NCI-H2107 (cell line): ENCODE results near the gene PLAU.
"Not testable (repeated sequence)": the region's sequence is repeated elsewhere in the genome, so short reads cannot be mapped to it uniquely, and the experiment has no call there.

ENCODE experiments used
- DNase-seq: peaks from one replicate; lab custom pipeline; 2025; lab: John Stamatoyannopoulos, UW

The PLAU gene

DNA sequence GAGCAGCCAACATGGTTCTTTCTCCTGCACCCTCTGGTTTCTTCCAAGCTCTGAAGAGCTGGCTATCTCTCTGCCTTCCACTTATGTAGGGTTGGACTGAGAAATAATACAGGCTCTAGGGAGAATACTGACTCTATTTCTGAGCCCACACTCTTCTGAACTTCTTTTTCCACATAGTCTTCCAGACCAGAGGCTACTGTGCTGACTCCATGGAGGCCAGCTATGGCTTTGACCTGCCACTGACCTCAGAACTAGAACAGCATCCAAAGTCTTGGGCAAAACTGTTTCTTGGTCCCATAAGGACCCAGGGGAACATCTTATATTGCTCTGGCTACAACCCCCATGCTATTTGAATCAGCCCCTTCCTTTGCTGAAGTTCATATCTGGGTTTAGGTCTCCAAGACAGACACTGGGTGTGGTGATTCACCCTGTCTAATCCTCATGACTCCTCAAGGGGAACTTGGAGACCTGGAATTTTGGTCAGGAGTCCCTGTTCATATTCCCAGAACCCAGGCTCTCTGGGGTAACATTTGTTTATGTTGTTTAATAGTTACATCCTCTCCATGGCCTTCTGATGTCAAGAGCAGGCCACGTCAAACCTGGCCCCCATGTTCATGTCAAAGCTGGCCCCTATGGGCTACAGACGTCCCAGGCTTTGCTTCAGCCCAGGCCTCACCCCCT is 12.1 kb upstream of the PLAU start:
- no peak for DNase-seq

DNA sequence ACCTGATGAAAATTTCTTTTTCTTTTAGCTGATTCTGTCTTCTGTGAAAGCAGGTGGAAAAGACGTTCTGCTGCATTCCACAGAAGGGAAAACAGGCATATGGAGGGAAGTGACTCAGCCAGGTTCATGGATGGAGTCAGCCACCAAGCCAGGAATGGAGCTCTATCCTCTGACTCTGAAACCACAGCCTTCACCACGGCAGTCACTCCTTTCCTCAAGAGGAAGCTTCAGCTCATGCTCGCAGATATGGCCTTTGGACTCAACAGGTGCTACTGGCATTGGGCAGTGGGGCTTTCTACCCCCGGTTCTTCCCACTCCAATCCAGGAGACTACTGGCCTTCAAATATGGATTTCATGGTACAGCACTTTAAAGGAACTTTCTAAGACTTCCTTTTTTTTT is 11.5 kb upstream of the PLAU start:
- DNase-seq: no peak

DNA sequence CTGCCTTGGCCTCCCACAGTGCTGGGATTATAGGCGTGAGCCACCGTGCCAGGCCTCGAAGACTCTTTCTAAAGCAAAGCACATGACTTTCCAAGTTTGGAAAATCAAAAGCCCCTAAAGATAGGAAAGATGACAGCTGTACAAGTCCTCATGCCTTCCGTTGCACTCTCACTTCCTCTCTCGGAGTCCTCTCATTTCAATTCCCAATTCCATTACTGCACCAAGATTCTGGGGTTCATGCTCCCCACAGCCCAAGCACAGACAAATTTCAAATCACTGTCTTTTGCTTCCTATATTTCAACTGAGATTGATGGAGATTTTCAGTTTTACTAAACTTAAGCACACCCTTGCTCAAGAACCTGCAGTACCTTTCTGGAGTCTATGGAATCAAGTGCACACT is 10.9 kb upstream of the PLAU start:
- no peak for DNase-seq

DNA sequence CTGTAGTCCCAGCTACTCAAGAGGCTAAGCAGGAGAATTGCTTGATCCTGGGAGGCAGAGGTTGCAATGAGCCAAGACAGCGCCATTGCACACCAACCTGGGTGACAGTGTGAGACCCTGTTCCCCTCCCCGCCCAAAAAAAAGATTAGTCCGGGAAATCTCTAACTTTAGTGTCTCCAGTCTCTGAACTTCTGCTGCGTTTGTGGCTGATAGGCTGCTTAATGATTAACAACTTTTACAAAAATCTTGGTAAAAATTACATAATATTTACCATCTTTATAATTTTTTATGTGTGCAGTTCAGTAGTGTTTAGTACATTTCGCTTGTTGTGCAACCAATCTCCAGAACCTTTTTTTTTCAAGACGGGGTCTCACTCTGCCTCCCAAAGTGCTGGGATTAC is 9.7 kb upstream of the PLAU start:
- DNase-seq: no peak

DNA sequence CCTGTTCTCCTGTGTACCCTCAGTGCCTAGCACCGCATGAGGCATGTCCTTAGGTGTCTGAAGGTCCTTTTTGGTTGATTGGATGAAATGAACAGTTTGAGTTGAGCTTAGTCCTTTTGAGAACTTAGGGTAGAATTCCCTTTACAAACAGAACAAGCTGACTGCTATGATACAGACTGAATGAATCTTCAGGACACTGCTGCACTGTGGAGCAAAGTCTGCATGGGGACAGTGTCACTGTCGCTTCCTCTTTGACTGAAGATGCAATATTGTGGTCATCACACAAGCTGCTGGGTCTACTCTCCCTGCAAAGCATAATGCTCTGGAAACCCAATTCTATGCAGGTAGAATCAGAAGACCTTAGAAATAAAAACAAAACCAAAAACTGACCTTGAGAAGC is 8.6 kb upstream of the PLAU start:
- no peak for DNase-seq

DNA sequence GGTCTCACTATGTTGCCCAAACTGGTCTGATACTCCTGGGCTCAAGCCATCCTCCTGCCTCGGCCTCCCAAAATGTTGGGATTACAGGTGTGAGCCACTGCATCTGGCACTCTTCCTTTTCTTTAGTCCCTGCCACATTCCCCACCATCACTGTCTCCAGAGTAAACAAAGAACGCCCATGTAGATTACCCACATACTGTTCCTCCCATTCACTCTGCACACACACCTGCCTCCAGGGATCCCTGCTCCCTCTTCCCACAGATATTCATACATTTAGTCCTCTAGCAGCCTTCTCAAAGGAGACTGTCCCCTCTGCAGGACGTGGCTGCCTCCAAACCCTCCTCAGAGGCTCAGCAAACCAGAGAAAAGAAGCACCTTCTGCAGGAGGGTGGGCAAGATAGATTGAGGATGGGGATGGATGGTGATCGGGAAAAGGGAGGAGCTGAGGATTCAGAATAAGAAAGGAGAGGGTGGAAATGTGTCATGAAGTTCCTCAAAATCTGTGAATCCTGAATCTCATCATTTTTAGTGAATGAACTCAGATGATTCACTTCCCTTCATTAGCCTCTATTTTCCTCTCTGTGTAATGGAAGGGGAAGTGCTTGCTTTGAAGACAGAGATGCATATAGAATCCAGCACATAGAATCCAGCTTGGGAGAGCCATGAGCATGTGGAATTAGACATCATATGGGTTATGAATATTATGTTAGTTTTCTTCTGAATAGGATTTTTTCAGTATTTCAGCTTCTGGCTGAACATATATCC is 5.5 kb upstream of the PLAU start:
- no peak for DNase-seq

DNA sequence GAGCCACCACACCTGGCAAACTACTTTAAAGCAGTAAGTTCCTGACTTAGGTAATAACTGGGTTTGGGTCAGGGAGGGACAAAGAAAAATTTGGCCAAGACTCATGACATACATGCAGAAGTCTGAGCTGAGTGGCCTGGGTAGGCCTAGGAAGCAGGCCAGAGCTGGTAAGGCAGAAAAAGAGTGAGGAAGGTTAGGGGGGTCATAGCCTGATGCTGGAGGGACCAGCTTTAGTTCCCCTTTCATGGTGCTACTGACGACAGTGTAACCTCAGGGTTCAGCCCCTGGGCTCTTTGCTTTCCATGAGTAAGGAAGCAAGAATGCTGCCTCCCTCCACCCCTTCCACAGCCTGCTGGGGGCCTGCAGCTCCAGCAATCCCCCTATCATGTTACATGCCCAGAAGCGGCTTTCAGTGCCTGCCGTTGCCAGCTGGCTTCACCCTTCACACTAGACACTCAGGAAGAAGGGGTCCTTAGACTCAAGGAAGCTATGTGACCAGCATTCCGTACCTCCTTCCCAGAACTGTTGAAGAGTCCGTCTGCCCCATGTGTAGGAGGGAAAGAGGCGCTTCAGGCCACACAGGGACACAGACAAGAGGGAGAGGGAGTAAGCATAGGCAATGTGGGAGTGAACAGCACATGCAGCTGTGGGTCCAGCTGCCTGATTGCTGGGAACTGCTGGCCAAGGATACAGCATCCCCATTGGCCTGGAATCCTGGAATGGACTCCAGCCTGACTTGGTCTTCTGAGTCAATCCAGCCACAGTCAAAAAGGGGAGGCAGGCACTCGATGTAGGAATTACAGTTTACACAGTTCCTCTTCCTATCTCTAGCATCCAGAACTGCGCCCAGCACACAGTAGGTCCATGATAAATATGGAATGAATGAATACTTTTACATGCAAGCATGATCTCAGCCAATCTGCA is 4.1 kb upstream of the PLAU start:
- no peak for DNase-seq

DNA sequence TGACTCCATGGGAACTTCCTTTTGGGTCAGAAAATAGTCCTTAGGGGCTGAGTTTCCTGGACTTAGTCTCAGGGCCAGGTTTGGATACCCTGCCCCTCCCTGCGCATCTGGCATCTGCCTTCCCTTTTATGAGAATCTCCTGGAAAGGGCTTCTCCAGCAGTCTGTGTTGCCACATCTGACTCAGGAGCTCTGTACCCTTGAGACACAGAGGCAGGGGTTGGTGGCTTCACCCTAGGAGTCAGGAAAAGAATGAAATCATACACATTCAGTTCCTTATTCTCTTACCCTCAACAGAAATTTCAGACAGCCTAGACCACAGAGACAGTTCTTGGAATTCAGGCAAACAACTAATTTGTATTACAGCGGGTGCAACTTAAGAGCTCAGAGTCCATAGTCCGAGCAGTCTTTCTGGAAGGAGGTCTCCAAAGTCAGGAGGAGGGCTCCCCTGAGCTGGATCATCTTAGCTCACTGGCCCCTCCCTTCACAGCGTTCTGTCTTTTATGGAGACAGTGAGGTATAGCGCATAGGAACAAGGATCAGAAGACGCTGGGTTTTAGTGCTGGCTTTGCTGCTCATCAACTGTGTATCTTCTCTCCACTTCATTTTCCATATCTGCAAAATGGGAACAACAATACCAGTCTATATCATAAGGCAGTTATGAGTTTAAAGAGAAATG is 3.0 kb upstream of the PLAU start:
- DNase-seq: no peak

DNA sequence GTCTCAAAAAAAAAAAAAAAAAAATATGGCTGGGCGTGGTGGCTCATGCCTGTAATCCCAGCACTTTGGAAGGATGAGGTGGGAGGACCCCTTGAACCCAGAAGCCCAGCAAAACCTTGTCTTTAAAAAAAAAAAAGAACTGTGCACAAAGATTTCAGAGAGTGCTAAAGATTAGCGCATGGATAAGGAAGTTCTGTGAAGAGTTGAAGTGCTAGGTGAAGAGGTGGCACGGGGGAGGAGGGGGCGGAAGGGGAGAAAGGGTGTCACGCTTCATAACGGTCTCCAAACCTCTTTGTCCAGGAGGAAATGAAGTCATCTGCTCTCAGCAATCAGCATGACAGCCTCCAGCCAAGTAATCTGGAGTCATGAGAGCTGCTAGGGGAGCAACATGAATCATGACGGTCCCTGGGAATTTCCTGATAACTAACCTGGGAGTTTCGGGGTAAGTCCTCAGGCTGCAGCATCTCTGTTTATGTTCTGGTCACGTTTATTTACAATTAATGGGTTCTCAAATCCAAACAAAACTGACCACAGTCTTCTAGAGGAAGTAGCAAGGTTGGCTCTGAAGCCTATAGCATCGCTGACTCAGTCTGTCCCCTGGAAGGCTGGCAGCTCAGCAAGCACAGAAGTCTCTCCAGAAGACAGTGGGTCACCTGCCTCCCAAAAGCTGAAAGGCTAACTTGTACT is 1.9 kb upstream of the PLAU start:
- DNase-seq: no peak

DNA sequence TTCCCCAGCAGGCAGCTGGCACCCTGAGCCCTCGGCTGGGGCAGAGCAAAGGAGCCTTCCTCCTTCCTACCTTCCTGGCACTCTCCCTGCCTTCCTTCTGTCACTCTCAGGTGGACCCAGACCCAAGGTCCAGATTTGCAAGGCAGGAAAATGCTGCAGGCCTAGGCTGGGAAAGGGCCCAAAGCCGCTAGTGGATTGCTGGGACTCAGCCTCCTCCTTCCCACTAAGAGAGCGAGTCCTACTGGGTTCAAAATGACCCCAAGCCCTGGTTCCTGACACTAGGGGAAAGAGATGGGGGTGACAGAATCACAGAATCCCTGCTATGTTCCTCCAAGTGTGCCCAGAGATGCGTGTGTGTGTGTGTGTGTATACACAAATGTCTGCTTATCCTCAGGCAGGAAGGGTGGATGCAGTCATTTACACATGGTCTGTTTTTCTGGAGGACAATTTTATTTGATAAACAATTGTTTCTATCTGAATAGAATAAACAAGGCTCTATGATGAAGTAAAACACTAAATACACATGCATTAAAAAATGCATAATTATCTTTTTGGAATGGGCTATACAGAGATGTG is 1.3 kb upstream of the PLAU start:
- no peak for DNase-seq

DNA sequence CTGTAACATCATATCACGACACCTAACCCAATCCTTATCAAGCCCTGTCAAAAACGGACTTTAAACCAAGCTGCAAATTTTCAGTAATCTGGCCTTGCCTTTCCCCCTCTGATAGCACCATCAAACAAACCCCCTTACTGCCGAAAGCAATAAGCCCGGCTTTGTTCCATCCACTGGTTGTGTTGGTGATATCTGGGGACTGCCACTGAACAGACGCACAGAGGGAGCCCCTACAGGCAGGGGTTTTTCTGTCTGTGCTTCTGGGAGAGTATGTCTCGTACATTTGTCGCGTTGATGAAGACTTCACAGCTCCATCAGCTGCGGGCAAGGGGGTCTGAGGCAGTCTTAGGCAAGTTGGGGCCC is 550 bp upstream of the PLAU start:
- no peak for DNase-seq

DNA sequence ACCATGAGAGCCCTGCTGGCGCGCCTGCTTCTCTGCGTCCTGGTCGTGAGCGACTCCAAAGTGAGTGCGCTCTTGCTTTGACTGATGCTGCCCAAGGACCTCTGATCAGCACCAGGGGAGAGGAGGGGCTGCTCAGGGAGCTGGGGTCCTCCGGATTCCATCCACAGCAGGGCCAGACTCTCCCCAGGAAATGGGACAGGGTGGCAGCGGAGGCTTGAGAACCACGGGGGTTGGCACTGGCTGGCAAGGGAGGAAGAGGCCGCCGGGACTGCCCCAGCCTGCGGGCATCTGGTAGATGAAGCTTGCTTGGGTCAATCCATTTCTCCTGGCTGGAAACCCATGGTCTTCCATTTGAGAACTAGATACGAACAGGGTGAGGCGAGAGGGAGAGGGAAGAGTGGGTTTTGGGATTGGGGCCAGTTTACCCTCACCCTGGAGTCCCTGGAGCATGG is 647 bp downstream of the PLAU start:
- no peak for DNase-seq

DNA sequence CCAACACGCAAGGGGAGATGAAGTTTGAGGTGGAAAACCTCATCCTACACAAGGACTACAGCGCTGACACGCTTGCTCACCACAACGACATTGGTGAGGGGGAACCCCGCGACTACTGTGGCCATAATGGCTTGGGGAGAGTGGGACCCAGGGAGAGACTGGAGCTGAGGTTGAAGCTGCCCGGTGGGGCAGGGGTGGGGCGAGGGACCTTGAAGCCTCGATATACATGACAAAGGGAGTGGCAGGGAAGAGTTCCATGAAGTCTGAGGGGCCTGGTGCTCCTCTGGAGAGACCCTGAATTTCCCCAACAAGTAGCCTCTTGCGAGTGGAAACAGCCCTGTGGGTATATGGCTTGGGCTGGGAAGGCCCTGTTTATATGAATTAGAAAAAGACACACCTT is 3.1 kb downstream of the PLAU start:
- DNase-seq: no peak

DNA sequence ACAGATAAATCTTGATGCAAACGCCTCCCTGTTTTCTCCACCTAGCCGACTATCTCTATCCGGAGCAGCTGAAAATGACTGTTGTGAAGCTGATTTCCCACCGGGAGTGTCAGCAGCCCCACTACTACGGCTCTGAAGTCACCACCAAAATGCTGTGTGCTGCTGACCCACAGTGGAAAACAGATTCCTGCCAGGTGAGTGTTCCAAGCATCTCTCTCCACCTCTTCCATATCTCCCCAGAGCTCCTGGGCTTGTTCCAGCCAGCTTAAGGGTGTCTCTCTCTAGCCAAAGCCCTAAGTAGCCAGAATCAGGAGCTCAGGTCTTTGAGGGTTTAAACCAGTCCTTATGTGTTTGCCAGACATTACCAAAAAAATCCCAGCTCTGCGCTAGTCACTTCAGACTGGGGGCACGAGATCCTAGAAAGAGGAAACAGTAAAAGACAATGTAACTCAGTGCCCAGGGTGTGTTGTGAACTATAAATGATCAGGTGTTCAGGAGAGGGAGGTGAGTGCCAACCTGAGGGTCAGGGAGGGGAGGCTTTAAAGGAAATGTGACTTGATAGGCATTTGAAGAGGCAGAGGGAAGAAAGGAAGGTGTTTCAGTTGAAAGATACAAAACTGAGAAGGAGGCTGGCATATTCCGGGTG is 4.4 kb downstream of the PLAU start:
- no peak for DNase-seq

DNA sequence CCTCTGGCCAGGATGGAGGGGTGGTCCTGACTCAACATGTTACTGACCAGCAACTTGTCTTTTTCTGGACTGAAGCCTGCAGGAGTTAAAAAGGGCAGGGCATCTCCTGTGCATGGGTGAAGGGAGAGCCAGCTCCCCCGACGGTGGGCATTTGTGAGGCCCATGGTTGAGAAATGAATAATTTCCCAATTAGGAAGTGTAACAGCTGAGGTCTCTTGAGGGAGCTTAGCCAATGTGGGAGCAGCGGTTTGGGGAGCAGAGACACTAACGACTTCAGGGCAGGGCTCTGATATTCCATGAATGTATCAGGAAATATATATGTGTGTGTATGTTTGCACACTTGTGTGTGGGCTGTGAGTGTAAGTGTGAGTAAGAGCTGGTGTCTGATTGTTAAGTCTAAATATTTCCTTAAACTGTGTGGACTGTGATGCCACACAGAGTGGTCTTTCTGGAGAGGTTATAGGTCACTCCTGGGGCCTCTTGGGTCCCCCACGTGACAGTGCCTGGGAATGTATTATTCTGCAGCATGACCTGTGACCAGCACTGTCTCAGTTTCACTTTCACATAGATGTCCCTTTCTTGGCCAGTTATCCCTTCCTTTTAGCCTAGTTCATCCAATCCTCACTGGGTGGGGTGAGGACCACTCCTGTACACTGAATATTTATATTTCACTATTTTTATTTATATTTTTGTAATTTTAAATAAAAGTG is 6.0 kb downstream of the PLAU start:
- DNase-seq: no peak

DNA sequence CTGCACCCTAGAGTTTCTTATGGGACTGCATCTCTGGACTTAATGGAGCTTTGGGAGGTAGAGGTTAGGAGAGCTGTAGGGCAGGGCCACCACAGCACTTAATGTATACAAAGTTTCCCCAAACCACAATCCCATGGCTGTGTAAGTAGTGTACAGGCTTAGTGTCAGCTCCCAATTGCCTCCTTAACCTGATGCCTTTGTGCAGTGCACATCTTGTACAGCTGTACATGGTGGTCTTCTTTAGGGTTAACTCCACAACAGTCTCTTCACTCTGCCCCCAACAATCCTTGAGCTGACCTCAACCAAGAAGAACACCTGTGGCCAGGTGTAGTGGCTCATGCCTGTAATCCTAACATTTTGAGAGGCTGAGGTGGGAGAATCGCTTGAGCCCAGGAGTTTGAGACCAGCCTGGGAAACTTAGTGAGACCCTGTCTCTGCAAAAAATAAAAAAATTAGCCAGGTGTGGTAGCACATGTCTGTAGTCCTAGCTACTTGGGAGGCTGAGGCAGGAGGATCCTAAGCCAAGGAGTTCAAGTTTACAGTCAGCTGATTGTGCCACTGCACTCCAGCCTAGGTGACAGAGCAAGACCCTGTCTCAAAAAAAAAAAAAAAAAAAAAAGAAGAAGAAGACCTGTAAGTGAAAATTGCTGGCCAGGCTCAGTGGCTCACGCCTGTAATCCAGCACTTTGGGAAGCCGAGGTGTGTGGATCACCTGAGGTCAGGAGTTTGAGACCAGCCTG is 6.8 kb downstream of the PLAU start:
- no peak for DNase-seq

DNA sequence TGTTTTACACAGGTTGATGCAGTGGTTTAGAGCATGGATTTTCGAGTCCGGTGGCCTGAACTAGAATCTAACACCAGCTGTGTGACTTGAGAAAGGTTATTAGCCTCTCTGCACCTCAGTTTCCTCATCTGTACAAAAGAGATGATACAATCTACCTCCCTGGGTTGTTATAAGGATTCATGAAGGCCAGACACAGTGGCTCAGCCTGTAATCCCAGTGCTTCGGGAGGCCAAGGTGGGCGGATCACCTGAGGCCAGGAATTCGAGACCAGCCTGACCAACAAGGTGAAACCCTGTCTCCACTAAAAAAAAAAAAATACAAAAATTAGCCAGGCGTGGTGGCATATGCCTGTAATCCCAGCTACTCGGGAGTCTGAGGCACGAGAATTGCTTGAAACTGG is 8.5 kb downstream of the PLAU start:
- DNase-seq: not testable (repeated sequence)

DNA sequence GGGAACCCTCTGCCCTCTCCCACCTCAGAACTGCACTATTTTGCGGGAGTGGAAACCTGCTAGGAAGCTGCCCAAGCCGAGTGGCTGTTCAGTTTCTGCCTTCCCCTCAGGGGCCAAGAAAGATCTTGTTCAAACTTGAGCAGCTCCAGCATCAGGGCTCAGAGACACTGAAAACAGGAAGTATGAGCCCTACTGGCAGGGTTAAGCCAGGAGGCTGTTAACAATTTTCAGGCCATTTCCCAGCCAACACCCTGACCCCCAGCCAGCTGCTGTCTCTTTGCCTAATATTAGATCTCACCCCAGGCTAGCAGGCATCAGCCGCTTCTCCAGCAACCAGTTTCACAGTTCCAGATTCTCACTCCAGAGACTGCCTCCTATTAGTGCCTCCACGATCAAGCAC is 9.2 kb downstream of the PLAU start:
- DNase-seq: no peak
